GM21447 (cell line): Measurements from ENCODE around the gene VAMP2.

Experiments
- ATAC-seq: cut with Tn5 transposase; IDR thresholded peaks from one replicate; pipeline ENCODE4 v1.9.1; 2021; ENCODE audit not compliant: unreplicated experiment

The VAMP2 gene

GRCh38 chr17:8162233-8162996, at the start of gene VAMP2:
Gene VAMP2, minus strand, starts transcription at chr17:8162948. Its CDS starts 69 bp downstream, at chr17:8162879.
- no peak for ATAC-seq

- no peak for ATAC-seq
Measured at GRCh38 chr17:8210761-8211458, 48.2 kb upstream of the VAMP2 start.

- peak; percentile 86 for ATAC-seq
Measured at GRCh38 chr17:8209907-8210760, 47.4 kb upstream of the VAMP2 start, which contains the start of gene AURKB. Gene AURKB, minus strand, starts transcription at chr17:8210575. Its CDS starts 351 bp downstream, at chr17:8210224.

- no peak for ATAC-seq
Measured at GRCh38 chr17:8206536-8206935, 43.8 kb upstream of the VAMP2 start.

GRCh38 chr17:8204761-8205555, 42.2 kb upstream of the VAMP2 start:
- ATAC-seq, result no peak

- ATAC-seq, result no peak
Measured at GRCh38 chr17:8192070-8192815, 29.5 kb upstream of the VAMP2 start.

GRCh38 chr17:8190506-8190905, 27.8 kb upstream of the VAMP2 start:
- ATAC-seq, result no peak

GRCh38 chr17:8189711-8190477, 27.1 kb upstream of the VAMP2 start, which contains the start of gene BORCS6:
Gene BORCS6, minus strand, starts transcription at chr17:8190180. Its CDS starts 40 bp downstream, at chr17:8190140.
- peak; percentile 48 for ATAC-seq

GRCh38 chr17:8189041-8189710, 26.4 kb upstream of the VAMP2 start:
- ATAC-seq, result no peak

- ATAC-seq, result no peak
Measured at GRCh38 chr17:8188263-8188839, 25.6 kb upstream of the VAMP2 start.

- ATAC-seq, result no peak
Measured at GRCh38 chr17:8187517-8188262, 24.9 kb upstream of the VAMP2 start.

GRCh38 chr17:8186787-8187516, 24.2 kb upstream of the VAMP2 start:
- no peak for ATAC-seq

- no peak for ATAC-seq
Measured at GRCh38 chr17:8186446-8186786, 23.7 kb upstream of the VAMP2 start.

GRCh38 chr17:8185582-8186445, 23.1 kb upstream of the VAMP2 start:
- no peak for ATAC-seq

GRCh38 chr17:8176998-8177731, 14.4 kb upstream of the VAMP2 start:
- no peak for ATAC-seq
